ENCODE data around the gene OR10A3.

- no peak for TF ChIP-seq CTCF (IDR thresholded peaks at IDR 0.05; ENCODE audit: low read length)
- TF ChIP-seq EZH2 (IDR thresholded peaks at IDR 0.05; ENCODE audit: borderline replicate concordance, low read length): no peak
These were observed 42.1 kb downstream of the OR10A3 start for GRCh38 chr11:7899418-7899817.

Data from OCI-LY1 (cell line).